Panc1 (cell line): ENCODE results near the gene CIAO3. TPM values are rescaled to one million over a fixed set of nuclear protein-coding genes. Genes with fewer than 3 reads are reported as not detected.

Experiments used
- ATAC-seq: fragments of 200-7000 bp; cut with Tn5 transposase; 2 replicates; pipeline ENCODE4 v1.9.1; 2020; ENCODE audit warnings: mild to moderate bottlenecking, moderate library complexity
- BruUV-seq: library from RNA; stranded (reverse); fragments of 400-500 nt; replicated peaks from 2 replicates; lab custom pipeline; 2021; lab: Mats Ljungman, UMichigan
- CTCF ChIA-PET: fragments of 300-600 bp; sonication (Branson Sonifier 250); formaldehyde crosslinking; loops from one replicate; lab custom pipeline; 2022; ENCODE audit warnings: antibody characterized with exemption; lab: Charles Lee
- POLR2A ChIA-PET: fragments of 300-600 bp; sonication (Branson Sonifier 250); formaldehyde crosslinking; loops from one replicate; lab custom pipeline; 2022; ENCODE audit warnings: antibody characterized with exemption; lab: Charles Lee
- DNase-seq: peaks from one replicate; pipeline ENCODE4 v3.0.0-alpha.2; 2010; ENCODE audit warnings: low read depth, low spot score
- H3K27ac ChIP-seq: 2 replicates; pipeline ENCODE4 v1.5.1; 2011; ENCODE audit warnings: mild to moderate bottlenecking, low read length, inconsistent platforms
- H3K27me3 ChIP-seq: fragments of 200-500 bp; sonication (Bioruptor generic); 2 replicates; pipeline ENCODE4 v1.6.0; 2014; ENCODE audit warnings: low read length, inconsistent platforms; ENCODE audit not compliant: control insufficient read depth, insufficient read depth
- H3K36me3 ChIP-seq: fragments of 200-500 bp; sonication (Bioruptor generic); 2 replicates; pipeline ENCODE4 v1.5.1; 2014; ENCODE audit warnings: inconsistent platforms, mild to moderate bottlenecking, low read length, moderate library complexity; ENCODE audit not compliant: control insufficient read depth, insufficient read depth
- H3K4me1 ChIP-seq: 2 replicates; pipeline ENCODE4 v1.5.1; 2011; ENCODE audit warnings: inconsistent platforms, mild to moderate bottlenecking, low read length, moderate library complexity; ENCODE audit not compliant: control insufficient read depth, insufficient read depth
- H3K4me3 ChIP-seq, 2 experiments: 2 replicates each; pipeline ENCODE4 v1.5.1; 2011 to 2012; ENCODE audit warnings: low read depth in 2 of 2, low read length in 2 of 2, mild to moderate bottlenecking in 2 of 2, inconsistent platforms in 1 of 2, moderate library complexity in 1 of 2
- H3K9me3 ChIP-seq: fragments of 200-500 bp; sonication (Bioruptor generic); 2 replicates; pipeline ENCODE4 v1.5.1; 2014; ENCODE audit warnings: low read depth, mild to moderate bottlenecking, inconsistent platforms, low read length, moderate library complexity; ENCODE audit not compliant: control insufficient read depth, insufficient read depth
- CTCF ChIP-seq: fragments of 450-650 bp; IDR thresholded peaks from 2 replicates; pipeline ENCODE4 v1.5.1; 2017; ENCODE audit warnings: mild to moderate bottlenecking
- POLR2AphosphoS5 ChIP-seq: IDR thresholded peaks from 2 replicates; pipeline ENCODE4 v1.6.1; 2012; ENCODE audit warnings: mild to moderate bottlenecking, low read depth, low read length, moderate library complexity
- REST ChIP-seq, 2 experiments: IDR thresholded peaks; 2 replicates each; pipeline ENCODE4 v1.6.1; 2011 to 2012; ENCODE audit warnings: low read depth in 2 of 2, control low read depth in 1 of 2, low read length in 1 of 2, mild to moderate bottlenecking in 1 of 2, moderate library complexity in 1 of 2; ENCODE audit not compliant: insufficient read depth in 1 of 2
- SIN3A ChIP-seq: IDR thresholded peaks from 2 replicates; pipeline ENCODE4 v1.6.1; 2012; ENCODE audit warnings: low read depth, mild to moderate bottlenecking, low read length, moderate library complexity, borderline replicate concordance; ENCODE audit not compliant: insufficient read depth
- TCF7L2 ChIP-seq: IDR thresholded peaks from 2 replicates; pipeline ENCODE4 v1.6.1; 2011; ENCODE audit warnings: mild to moderate bottlenecking, low read depth, low read length, inconsistent platforms
- in situ Hi-C: cut with HindIII; loops from 2 replicates; pipeline ENCODE4 v1.10.0; 2016; ENCODE audit warnings: low sequenced_read_pairs, low pct_unique_long_range_greater_than_20kb
- intact Hi-C: fragments of 100-400 bp; cut with micrococcal nuclease; formaldehyde crosslinking; loops from one replicate; pipeline ENCODE4 v1.10.0; 2022; ENCODE audit not compliant: unreplicated experiment
- total RNA-seq: library from RNA; stranded (reverse); gene quantifications from one replicate; pipeline ENCODE4 v1.2.1, GENCODE V29; 2021; ENCODE audit not compliant: unreplicated experiment

The CIAO3 gene
- total RNA-seq, 1 experiment from 2014 or later, result 34.0 TPM

- no peak overlapping the region for H3K27ac ChIP-seq
- H3K36me3 ChIP-seq, result no peaks in the 10 kb centered on the region
- H3K4me1 ChIP-seq, result no peaks in the 10 kb centered on the region; the same call in 1 of the 2 replicates
- no peaks in the 10 kb centered on the region for H3K9me3 ChIP-seq
- DNase-seq, result no peak
- no peak overlapping the region for H3K4me3 ChIP-seq
- BruUV-seq, result no TSS peak
- in situ Hi-C loops, result no loop called here
- no peak for TF ChIP-seq CTCF
- no peak for TF ChIP-seq REST (IDR thresholded peaks at IDR 0.05; ENCODE audit: insufficient read depth in 1 of 2, low read depth in 2 of 2, low read length in 1 of 2)
- no peak for TF ChIP-seq POLR2AphosphoS5
- TF ChIP-seq TCF7L2, result no peak
- TF ChIP-seq SIN3A, result no peak
- intact Hi-C loops, result no loop called here
- POLR2A ChIA-PET, result no interaction called here
- peak; percentile 44 for ATAC-seq
- CTCF ChIA-PET, result interaction anchor here (0.6 kb wide), 1 partner anchor 275 kb away, joined by 4 read pairs; no protein-coding TSS in a partner anchor
- no peaks in the 10 kb centered on the region for H3K27me3 ChIP-seq
Observed at GRCh38 chr16:769184-769784, 28.5 kb upstream of the CIAO3 start.

- H3K4me3 ChIP-seq, result no peak overlapping the region
- intact Hi-C loops, result no loop called here
- H3K27me3 ChIP-seq, result no peaks in the 10 kb centered on the region
- in situ Hi-C loops, result no loop called here
- no peak overlapping the region for H3K27ac ChIP-seq
- ChIA-PET POLR2A (no interaction called here), CTCF (no interaction called here)
- no peaks in the 10 kb centered on the region for H3K9me3 ChIP-seq
- DNase-seq (no peak), ATAC-seq (peak; percentile 39)
- peaks cover under 1% of the 10 kb centered on the region for H3K4me1 ChIP-seq
- TF ChIP-seq SIN3A (no peak), CTCF (no peak), POLR2AphosphoS5 (no peak), REST (IDR thresholded peaks at IDR 0.05; ENCODE audit: insufficient read depth in 1 of 2, low read depth in 2 of 2, low read length in 1 of 2) (no peak), TCF7L2 (no peak)
- no TSS peak for BruUV-seq
- H3K36me3 ChIP-seq, result no peaks in the 10 kb centered on the region
Observed at GRCh38 chr16:768428-768827, 27.6 kb upstream of the CIAO3 start.
